Measurements from ENCODE around the gene STAB1. TPM values are rescaled to one million over a fixed set of nuclear protein-coding genes. Genes with fewer than 3 reads are reported as not detected.
A peak's percentile ranks its signal among the peaks of the same experiment; 100 is the strongest.

STAB1 gene
- total and polyA plus RNA-seq, 2 of the 8 experiments (the other 6 are each of a cell fraction or from before 2014, with no cell fraction given) = 1.0 to 1.9 TPM

- Histone ChIP-seq H2AFZ (ENCODE audit: low read length) (no peak overlapping the region), H2BK15ac (ENCODE audit: low read length) (peak overlapping the region; percentile 9; the same call in 1 of the 2 replicates), H3K23ac (ENCODE audit: insufficient read length) (no peak overlapping the region), H2BK5ac (ENCODE audit: low read depth, low read length) (peak overlapping the region; percentile 32; the same call in 1 of the 2 replicates), H3K56ac (replicated peaks; ENCODE audit: insufficient read length, low read depth, low read length) (no peak overlapping the region), H3K4ac (replicated peaks; ENCODE audit: insufficient read length, low read depth, low read length) (peak overlapping the region; percentile 73), H4K8ac (ENCODE audit: extremely low read depth, insufficient read depth, low read length) (peak overlapping the region; percentile 57), H2BK12ac (ENCODE audit: low read depth, low read length) (0 out of 2 replicates have a peak overlapping the region, but pooled peaks have one; percentile 35), H3K23me2 (ENCODE audit: low read depth, low read length) (peaks cover 8% of the 10 kb centered on the region), H3K18ac (ENCODE audit: extremely low read depth, low read length) (peak overlapping the region; percentile 60; the same call in 1 of the 2 replicates), H2BK20ac (ENCODE audit: low read length) (no peak overlapping the region), H3K27ac (ENCODE audit: low read depth, low read length) (no peak overlapping the region; the same call in 1 of the 2 replicates), H3K27me3 (replicated peaks in 1 of 4; ENCODE audit: control insufficient read depth in 3 of 4, extremely low read depth in 1 of 4, insufficient read depth in 3 of 4, low read length in 3 of 4) (no peaks in the 10 kb centered on the region), H3K4me1 (replicated peaks in 1 of 4; ENCODE audit: control insufficient read depth in 3 of 4, insufficient read depth in 4 of 4, low read length in 3 of 4) (peaks cover 0 to 24% (median 8%) of the 10 kb centered on the region in 4 experiments; a peak in 6 of 7 replicates), H4K5ac (ENCODE audit: insufficient read length, low read depth, low read length) (peak overlapping the region; percentile 42), H3K9ac (replicated peaks in 1 of 4; ENCODE audit: extremely low read depth in 1 of 4, low read depth in 3 of 4, low read length in 3 of 4) (peak overlapping the region in 3 of 4 experiments; percentile 74 to 80 (median 77); a peak in 5 of 7 replicates), H4K20me1 (replicated peaks in 1 of 2; ENCODE audit: control insufficient read depth in 1 of 2, insufficient read depth in 2 of 2, low read length in 2 of 2) (no peaks in the 10 kb centered on the region), H2BK120ac (replicated peaks; ENCODE audit: low read depth, low read length) (no peak overlapping the region), H3K79me1 (ENCODE audit: low read depth, low read length) (no peaks in the 10 kb centered on the region; the same call in 1 of the 2 replicates), H3K36me3 (ENCODE audit: control insufficient read depth in 2 of 4, insufficient read depth in 4 of 4, low read length in 3 of 4) (peaks cover 12 to 32% (median 19%) of the 10 kb centered on the region in 4 experiments), H3K9me3 (ENCODE audit: insufficient read depth in 2 of 2, low read depth in 1 of 2, low read length in 1 of 2) (no peaks in the 10 kb centered on the region), H3K79me2 (ENCODE audit: control insufficient read depth in 1 of 2, insufficient read depth in 2 of 2, low read length in 2 of 2) (peaks cover 0 to 23% of the 10 kb centered on the region in 2 experiments; a peak in 2 of 4 replicates), H3K4me2 (ENCODE audit: insufficient read depth in 1 of 2, low read depth in 2 of 2, low read length in 2 of 2) (peak overlapping the region; percentile 79 to 95), H3K4me3 (ENCODE audit: extremely low read depth in 1 of 4, insufficient read depth in 2 of 4, low read depth in 3 of 4, low read length in 4 of 4) (peak overlapping the region; percentile 63 to 98 (median 87)), H4K91ac (replicated peaks; ENCODE audit: insufficient read length, low read length) (peak overlapping the region; percentile 40), H3K14ac (ENCODE audit: insufficient read length) (no peak overlapping the region), H2AK5ac (ENCODE audit: low read depth, low read length) (peak overlapping the region; percentile 54; the same call in 1 of the 2 replicates)
- POLR2A ChIA-PET (ENCODE audit: partially characterized antibody) = interaction anchor here (0.9 to 2.5 kb wide), 9 partner anchors 10 to 250 kb away, joined by 3 to 7 read pairs (median 3); partner anchors contain the start of genes GLT8D1, SPCS1 and UQCC5
- FAIRE-seq = no peak
- CTCF ChIA-PET (ENCODE audit: partially characterized antibody) = interaction anchor here (0.8 to 5.9 kb wide), 7 partner anchors 10 to 69 kb away, joined by 3 to 45 read pairs (median 5); partner anchors contain the start of gene SEMA3G
- 6% methylated on average over 11 of the region's 13 CpGs; no CpG with 5 or more reads in 1 of the 2 experiments for WGBS, 2 experiments (ENCODE audit: extremely low coverage in 1 of 2, insufficient coverage in 1 of 2, insufficient read length in 1 of 2, insufficient replicate concordance in 2 of 2, low coverage in 1 of 2, low lambda C conversion rate in 2 of 2, missing lambda C conversion rate in 1 of 2)
- peak in 1 of 2 experiments; percentile 63 for DNase-seq (ENCODE audit: low read depth in 1 of 2, low spot score in 2 of 2)
- TF ChIP-seq GTF2F1 (IDR thresholded peaks at IDR 0.05; ENCODE audit: borderline replicate concordance, low read depth, low read length) = no peak
- no peak; the same call in 1 of the 2 replicates for TF ChIP-seq TAF1 (IDR thresholded peaks at IDR 0.05; ENCODE audit: low read depth, low read length)
- TF ChIP-seq TCF12 (IDR thresholded peaks at IDR 0.05; ENCODE audit: low read depth, low read length) = no peak
- no peak for TF ChIP-seq RXRA (IDR thresholded peaks at IDR 0.05; ENCODE audit: insufficient read depth, low read depth, low read length)
- TF ChIP-seq TAF7 (optimal IDR thresholded peaks at IDR 0.05; ENCODE audit: borderline replicate concordance, low read depth, low read length) = peak; percentile 49
- TF ChIP-seq CTBP2 (IDR thresholded peaks at IDR 0.05; ENCODE audit: borderline replicate concordance, insufficient read depth, insufficient read length, low read length) = no peak
Observed at GRCh38 chr3:52456169-52456799, 38.9 kb upstream of the STAB1 start.
